ENCODE results near the gene GALNT10. TPM values are rescaled to one million over a fixed set of nuclear protein-coding genes. Genes with fewer than 3 reads are reported as not detected.

The GALNT10 gene
- total and polyA plus RNA-seq, 9 of the 15 experiments (the other 6 are each of a cell fraction or from before 2014, with no cell fraction given): 4.6 to 37.1 (median 13.3) TPM

GRCh38 chr5:154285661-154286408 lies 95.3 kb downstream of the GALNT10 start (continued):
- TF ChIP-seq MYBL2 (IDR thresholded peaks at IDR 0.05; ENCODE audit: low read depth) (no peak), MYBL2 (CRISPR knock-in tag; IDR thresholded peaks at IDR 0.05; ENCODE audit: borderline replicate concordance) (no peak), NELFE (IDR thresholded peaks at IDR 0.05; ENCODE audit: insufficient read depth, insufficient read length) (no peak), OTX1 (CRISPR knock-in tag; IDR thresholded peaks at IDR 0.05) (no peak), PURB (CRISPR knock-in tag; IDR thresholded peaks at IDR 0.05; ENCODE audit: low read depth) (no peak), ATF1 (CRISPR knock-in tag; IDR thresholded peaks at IDR 0.05) (no peak), ATF1 (tag; IDR thresholded peaks at IDR 0.05) (no peak), TAF15 (IDR thresholded peaks at IDR 0.05; ENCODE audit: low read depth, low read length) (no peak), CTCFL (IDR thresholded peaks at IDR 0.05; ENCODE audit: borderline replicate concordance, insufficient read depth, low read depth, low read length, poor library complexity, severe bottlenecking) (no peak), RREB1 (CRISPR knock-in tag; IDR thresholded peaks at IDR 0.05) (no peak)

Data from K562 (cell line).